Thyroid gland (tissue), 4 donors: ENCODE data around the gene PRDM1.

Experiments
- CTCF ChIP-seq, 6 experiments: fragments of 200-600 bp in 3 of 6; fragments of 450-650 bp in 3 of 6; sonication (generic) in 3 of 6; IDR thresholded peaks; one replicate each; pipeline ENCODE4 v1.5.1; 2016 to 2019; ENCODE audit warnings: antibody characterized with exemption in 6 of 6, mild to moderate bottlenecking in 2 of 6, inconsistent platforms in 1 of 6, moderate library complexity in 1 of 6
- POLR2A ChIP-seq, 2 donors: fragments of 450-650 bp; IDR thresholded peaks; one replicate each; pipeline ENCODE4 v1.6.1; 2017; ENCODE audit warnings: antibody characterized with exemption in 2 of 2, mild to moderate bottlenecking in 2 of 2, moderate library complexity in 1 of 2

DNA sequence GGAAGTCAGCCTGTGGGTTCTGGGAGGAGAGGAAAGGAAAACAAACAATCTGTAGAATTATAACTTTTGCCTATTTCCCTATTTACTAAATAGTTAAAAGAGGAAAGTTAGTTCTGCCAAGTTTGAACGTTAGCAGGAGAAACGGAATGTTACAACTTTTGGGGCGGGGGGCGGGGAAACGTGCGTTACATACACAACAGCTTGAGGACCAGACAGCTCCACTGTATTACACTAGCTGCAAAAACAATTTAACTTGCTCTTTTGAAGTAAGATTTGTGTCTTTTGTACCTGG lies 498 bp upstream of the PRDM1 start:
- TF ChIP-seq CTCF (IDR thresholded peaks at IDR 0.05) (no peak), POLR2A (IDR thresholded peaks at IDR 0.05) (no peak)
